Chondrocyte (in vitro differentiated cells): ENCODE measurements around the gene TUBB. TPM values are rescaled to one million over a fixed set of nuclear protein-coding genes. Genes with fewer than 3 reads are reported as not detected.
A peak's percentile ranks its signal among the peaks of the same experiment; 100 is the strongest.
"Not testable (repeated sequence)": the region's sequence is repeated elsewhere in the genome, so short reads cannot be mapped to it uniquely, and the experiment has no call there.

Experiments
- DNase-seq: peaks from one replicate; pipeline ENCODE4 v3.0.0; 2021; ENCODE audit warnings: mixed read lengths, low spot score
- H3K27ac Mint-ChIP-seq: one replicate; pipeline ENCODE4 v1.8.0; 2021; ENCODE audit warnings: mild to moderate bottlenecking, moderate library complexity, mixed read lengths; ENCODE audit not compliant: unreplicated experiment
- H3K27me3 Mint-ChIP-seq: 2 replicates; pipeline ENCODE4 v1.8.0; 2021; ENCODE audit warnings: low read depth, mixed read lengths
- H3K36me3 Mint-ChIP-seq: 2 replicates; pipeline ENCODE4 v1.8.0; 2021; ENCODE audit warnings: low read depth, mixed read lengths
- H3K4me1 Mint-ChIP-seq: 2 replicates; pipeline ENCODE4 v1.8.0; 2021; ENCODE audit warnings: low read depth, mild to moderate bottlenecking, mixed read lengths
- H3K4me3 Mint-ChIP-seq: one replicate; pipeline ENCODE4 v1.8.0; 2021; ENCODE audit warnings: mild to moderate bottlenecking, moderate library complexity, mixed read lengths; ENCODE audit not compliant: unreplicated experiment
- H3K9me3 Mint-ChIP-seq: 2 replicates; pipeline ENCODE4 v1.8.0; 2021; ENCODE audit warnings: low read depth, mixed read lengths
- total RNA-seq: library from RNA; stranded (reverse); gene quantifications from 3 replicates; pipeline ENCODE4 v1.2.1, GENCODE V29; 2021
- TF ChIP-seq, protein P1 (sequence below): fragments of 200-600 bp; sonication (generic); IDR thresholded peaks from 2 replicates; pipeline ENCODE4 v1.5.0; 2021; ENCODE audit warnings: antibody characterized with exemption, mild to moderate bottlenecking, moderate library complexity

TUBB gene
- total RNA-seq, 1 donor from 2014 or later = 681 TPM

DNA sequence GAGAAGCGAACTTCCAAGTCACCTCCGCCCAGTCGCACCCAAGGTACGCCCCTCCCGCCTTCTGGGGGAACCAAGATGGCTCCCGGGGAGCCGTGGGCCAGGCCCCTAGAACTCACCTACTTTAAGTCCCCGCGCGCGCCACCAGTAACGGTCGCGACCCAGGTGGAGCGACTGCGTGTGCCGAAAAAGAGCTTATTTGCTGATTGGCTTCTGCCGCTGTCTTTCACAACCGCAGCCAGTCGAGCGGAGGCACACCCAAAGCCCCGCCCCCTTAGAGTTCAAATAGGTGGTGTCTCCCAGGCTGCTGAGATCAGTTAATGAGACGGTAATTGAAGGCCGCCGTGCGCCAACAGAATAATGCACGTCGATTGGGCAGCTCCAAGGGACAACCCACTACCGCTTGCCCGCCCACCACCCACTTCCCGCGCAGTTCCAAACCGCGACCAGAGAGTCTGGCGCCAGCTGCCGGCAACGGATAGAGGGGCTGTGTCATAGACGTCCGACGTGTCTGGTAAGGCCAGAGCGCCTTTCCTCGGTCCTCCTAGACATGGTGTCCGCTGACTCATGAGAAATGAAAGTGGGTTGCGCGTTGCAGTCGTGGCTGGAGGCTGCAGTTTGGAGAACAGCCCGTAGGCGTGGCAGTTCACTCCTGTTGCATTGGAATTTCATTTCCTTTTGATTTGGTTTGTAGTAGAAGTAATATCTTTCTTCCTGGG lies 2.9 kb upstream of the TUBB start, which contains the start of gene MDC1:
Gene MDC1 (minus strand): TSS at position 153 of the 716 bp plus-strand sequence. CDS start 2,106 bp downstream, outside the sequence.
- DNase-seq = peak; percentile 100
- H3K9me3 Mint-ChIP-seq = no peaks in the 10 kb centered on the region
- H3K4me3 Mint-ChIP-seq = peak within 1 kb of the TSS; percentile 98
- TF ChIP-seq, protein P1, sequence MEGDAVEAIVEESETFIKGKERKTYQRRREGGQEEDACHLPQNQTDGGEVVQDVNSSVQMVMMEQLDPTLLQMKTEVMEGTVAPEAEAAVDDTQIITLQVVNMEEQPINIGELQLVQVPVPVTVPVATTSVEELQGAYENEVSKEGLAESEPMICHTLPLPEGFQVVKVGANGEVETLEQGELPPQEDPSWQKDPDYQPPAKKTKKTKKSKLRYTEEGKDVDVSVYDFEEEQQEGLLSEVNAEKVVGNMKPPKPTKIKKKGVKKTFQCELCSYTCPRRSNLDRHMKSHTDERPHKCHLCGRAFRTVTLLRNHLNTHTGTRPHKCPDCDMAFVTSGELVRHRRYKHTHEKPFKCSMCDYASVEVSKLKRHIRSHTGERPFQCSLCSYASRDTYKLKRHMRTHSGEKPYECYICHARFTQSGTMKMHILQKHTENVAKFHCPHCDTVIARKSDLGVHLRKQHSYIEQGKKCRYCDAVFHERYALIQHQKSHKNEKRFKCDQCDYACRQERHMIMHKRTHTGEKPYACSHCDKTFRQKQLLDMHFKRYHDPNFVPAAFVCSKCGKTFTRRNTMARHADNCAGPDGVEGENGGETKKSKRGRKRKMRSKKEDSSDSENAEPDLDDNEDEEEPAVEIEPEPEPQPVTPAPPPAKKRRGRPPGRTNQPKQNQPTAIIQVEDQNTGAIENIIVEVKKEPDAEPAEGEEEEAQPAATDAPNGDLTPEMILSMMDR = peak; percentile 52
- no peaks in the 10 kb centered on the region for H3K27me3 Mint-ChIP-seq
- H3K27ac Mint-ChIP-seq = peak within 1 kb of the TSS; percentile 100
- peaks cover 33% of the 10 kb centered on the region for H3K36me3 Mint-ChIP-seq
- peaks cover 36% of the 10 kb centered on the region for H3K4me1 Mint-ChIP-seq

- Mint-ChIP-seq H3K4me1 (peaks cover 43% of the 10 kb centered on the region), H3K4me3 (peak overlapping the region; percentile 98), H3K36me3 (peaks cover 33% of the 10 kb centered on the region), H3K27ac (peak overlapping the region; percentile 100)
- H3K27me3 Mint-ChIP-seq, H3K9me3 Mint-ChIP-seq: not testable (repeated sequence)
- DNase-seq = peak; percentile 29
Observed at GRCh38 chr6:30717845-30718720, 2.1 kb upstream of the TUBB start.

DNA sequence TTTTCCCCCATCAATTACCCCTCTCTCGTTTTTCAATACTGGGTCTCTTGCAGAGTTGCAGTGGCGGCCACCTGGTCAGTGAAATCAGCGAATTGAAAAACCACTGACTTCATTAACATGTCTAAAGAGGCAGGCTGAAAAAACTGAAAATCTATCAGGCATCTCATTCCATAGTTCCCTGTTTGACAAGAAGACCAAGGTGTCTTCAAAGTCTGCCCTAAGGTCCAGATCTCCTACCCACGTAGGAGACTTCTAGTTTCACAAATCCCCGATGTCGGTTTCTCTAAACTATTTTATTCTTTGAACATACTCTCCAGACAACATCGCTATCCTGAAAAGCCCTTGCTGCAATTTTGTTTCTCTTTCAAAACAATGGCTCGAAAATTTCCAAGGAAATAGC lies 796 bp upstream of the TUBB start:
- peaks cover 56% of the 10 kb centered on the region for H3K4me1 Mint-ChIP-seq
- H3K36me3 Mint-ChIP-seq = peaks cover 37% of the 10 kb centered on the region

GRCh38 chr6:30720738-30721197 lies 616 bp downstream of the TUBB start:
- H3K4me3 Mint-ChIP-seq = peak overlapping the region; percentile 96
- H3K27ac Mint-ChIP-seq = peak overlapping the region; percentile 96
- no peaks in the 10 kb centered on the region for H3K9me3 Mint-ChIP-seq
- H3K27me3 Mint-ChIP-seq = no peaks in the 10 kb centered on the region
- peaks cover 66% of the 10 kb centered on the region for H3K4me1 Mint-ChIP-seq
- no peak for DNase-seq
- H3K36me3 Mint-ChIP-seq = peaks cover 44% of the 10 kb centered on the region
- TF ChIP-seq, protein P1 = no peak

More for the DNA sequence above, 796 bp upstream of the TUBB start:
- H3K9me3 Mint-ChIP-seq = no peaks in the 10 kb centered on the region
- no peak for DNase-seq
- H3K27me3 Mint-ChIP-seq = no peaks in the 10 kb centered on the region
- H3K27ac Mint-ChIP-seq = peak overlapping the region; percentile 96
- TF ChIP-seq, protein P1 = no peak
- H3K4me3 Mint-ChIP-seq = peak overlapping the region; percentile 96

DNA sequence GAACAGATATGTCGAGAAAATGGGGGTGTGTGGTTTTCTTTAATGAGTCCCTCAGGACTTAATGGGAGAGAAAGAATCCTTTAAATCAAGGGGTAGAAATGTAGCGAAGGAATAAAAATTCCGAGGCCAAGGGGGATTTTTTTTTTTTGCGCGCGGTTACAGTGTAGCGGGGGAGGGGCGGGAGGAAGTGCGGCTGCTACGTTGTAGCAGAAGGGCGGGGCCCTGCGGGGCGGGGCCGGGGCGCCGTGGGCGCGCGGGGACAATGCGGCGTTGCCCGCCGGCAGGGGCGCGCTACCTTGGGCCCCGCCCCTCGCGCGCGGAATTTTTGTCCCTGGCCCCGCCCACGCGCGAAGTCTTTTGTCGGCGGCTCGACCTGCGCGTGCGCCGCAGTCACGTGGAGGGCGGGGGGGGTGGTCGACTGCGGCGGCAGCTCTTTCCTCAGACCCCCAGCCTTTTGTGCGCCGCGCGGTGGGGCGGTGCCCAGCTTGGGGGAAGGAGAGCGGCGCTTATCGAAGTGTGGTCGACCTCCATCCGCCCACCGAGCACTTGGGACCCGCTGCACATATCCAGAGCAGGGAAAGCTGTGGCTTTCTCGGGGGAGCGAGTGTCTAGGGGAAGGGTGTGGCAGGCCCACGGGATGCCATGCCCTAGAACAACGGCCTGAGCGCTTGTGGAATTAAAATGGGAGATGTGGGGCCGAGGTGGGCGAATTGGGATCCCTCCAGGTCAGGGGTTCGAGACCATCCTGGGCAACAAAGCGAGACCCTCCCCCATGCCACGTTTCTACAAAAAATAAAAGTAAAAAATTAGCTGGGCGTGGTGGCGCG lies 1.3 kb downstream of the TUBB start:
- no peak for DNase-seq
- Mint-ChIP-seq H3K4me3 (peak overlapping the region; percentile 96), H3K27ac (peak overlapping the region; percentile 96), H3K9me3 (no peaks in the 10 kb centered on the region), H3K36me3 (peaks cover 44% of the 10 kb centered on the region), H3K27me3 (no peaks in the 10 kb centered on the region), H3K4me1 (peaks cover 66% of the 10 kb centered on the region)
- TF ChIP-seq, protein P1 = peak; percentile 72

DNA sequence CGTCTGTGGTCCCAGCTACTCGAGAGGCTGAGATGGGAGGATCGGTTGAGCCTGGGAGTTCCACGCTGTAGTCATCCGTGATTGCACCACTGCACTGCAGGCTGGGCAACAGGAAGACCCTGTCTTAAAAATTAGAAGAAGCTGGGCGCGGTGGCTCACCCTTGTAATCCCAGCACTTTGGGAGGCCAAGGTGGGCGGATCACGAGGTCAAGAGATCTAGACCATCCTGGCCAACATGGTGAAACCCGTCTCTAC lies 1.8 kb downstream of the TUBB start:
- not testable (repeated sequence) for DNase-seq, H3K9me3 Mint-ChIP-seq, H3K27me3 Mint-ChIP-seq
- peak overlapping the region; percentile 96 for H3K4me3 Mint-ChIP-seq
- H3K27ac Mint-ChIP-seq = peak overlapping the region; percentile 96
- H3K36me3 Mint-ChIP-seq = peaks cover 44% of the 10 kb centered on the region
- H3K4me1 Mint-ChIP-seq = peaks cover 63% of the 10 kb centered on the region
